GM23338 (cell line): Measurements from ENCODE around the gene BTBD1.

ENCODE experiments used
- CREB1 ChIP-seq: fragments of 250-450 bp; sonication (Bioruptor Pico); IDR thresholded peaks from 2 replicates; pipeline ENCODE4 v1.5.0; 2020; ENCODE audit warnings: low read depth, mild to moderate bottlenecking, moderate library complexity
- CTCF ChIP-seq, 2 experiments: fragments of 200-600 bp in 1 of 2; sonication (generic) in 1 of 2; conservative IDR thresholded peaks; 2 replicates each; pipeline versions ENCODE4 v1.5.1 to v1.6.1; 2016 to 2017; ENCODE audit warnings: antibody characterized with exemption in 2 of 2, low read depth in 2 of 2, mild to moderate bottlenecking in 2 of 2, moderate library complexity in 1 of 2
- ETS1 ChIP-seq: IDR thresholded peaks from 2 replicates; pipeline ENCODE4 v1.6.1; 2016; ENCODE audit warnings: antibody characterized with exemption
- EZH2 ChIP-seq: fragments of 200-600 bp; sonication (generic); IDR thresholded peaks from one replicate; pipeline ENCODE4 v1.8.0; 2017; ENCODE audit warnings: antibody characterized with exemption, mild to moderate bottlenecking, low read depth; ENCODE audit not compliant: unreplicated experiment
- EZH2phosphoT487 ChIP-seq: fragments of 200-600 bp; sonication (generic); IDR thresholded peaks from one replicate; pipeline ENCODE4 v1.8.1; 2018; ENCODE audit warnings: antibody characterized with exemption; ENCODE audit not compliant: unreplicated experiment
- JUNB ChIP-seq: IDR thresholded peaks from one replicate; pipeline ENCODE4 v1.6.1; 2016; ENCODE audit warnings: antibody characterized with exemption; ENCODE audit not compliant: unreplicated experiment
- POLR2AphosphoS5 ChIP-seq: IDR thresholded peaks from 2 replicates; pipeline ENCODE4 v1.6.1; 2016; ENCODE audit warnings: antibody characterized with exemption, low read depth
- REST ChIP-seq: IDR thresholded peaks from one replicate; pipeline ENCODE4 v1.6.1; 2018; ENCODE audit warnings: antibody characterized with exemption; ENCODE audit not compliant: unreplicated experiment
- STAT1 ChIP-seq: IDR thresholded peaks from one replicate; pipeline ENCODE4 v1.6.1; 2016; ENCODE audit warnings: antibody characterized with exemption; ENCODE audit not compliant: unreplicated experiment
- ZNF114 ChIP-seq: fragments of 250-450 bp; sonication (Bioruptor Pico); IDR thresholded peaks from 2 replicates; pipeline ENCODE4 v1.5.0; 2020; ENCODE audit warnings: mild to moderate bottlenecking, moderate library complexity

GRCh38 chr15:83066734-83067637 lies at the start of gene BTBD1:
- TF ChIP-seq CTCF (conservative IDR thresholded peaks at IDR 0.05; ENCODE audit: low read depth in 2 of 2): 0 out of 4 replicates have a peak, but pooled peaks of 1 of the 2 experiments have one; percentile 18
- peak; percentile 82 for TF ChIP-seq POLR2AphosphoS5
- no peak for TF ChIP-seq ZNF114
- no peak for TF ChIP-seq EZH2phosphoT487
- no peak for TF ChIP-seq EZH2
- no peak for TF ChIP-seq JUNB
- no peak for TF ChIP-seq CREB1
- no peak for TF ChIP-seq REST
- no peak for TF ChIP-seq STAT1
- TF ChIP-seq ETS1: no peak; the same call in none of the 2 replicates
